H1 (cell line): ENCODE data around the gene CCDC154. TPM values are rescaled to one million over a fixed set of nuclear protein-coding genes. Genes with fewer than 3 reads are reported as not detected.
"Not testable (repeated sequence)": the region's sequence is repeated elsewhere in the genome, so short reads cannot be mapped to it uniquely, and the experiment has no call there.

Source experiments
- CTCF ChIA-PET: fragments of 300-600 bp; sonication (Branson Sonifier 250); formaldehyde crosslinking; loops from one replicate; lab custom pipeline; 2021; ENCODE audit not compliant: partially characterized antibody; lab: Charles Lee
- POLR2A ChIA-PET: fragments of 300-600 bp; sonication (Branson Sonifier 250); formaldehyde crosslinking; loops from one replicate; lab custom pipeline; 2021; ENCODE audit warnings: inconsistent platforms; ENCODE audit not compliant: partially characterized antibody; lab: Charles Lee
- DNase-seq, 2 experiments: peaks; one replicate each; pipeline versions ENCODE4 v3.0.0 to v3.0.0-alpha.2; 2010 to 2022; ENCODE audit warnings: low spot score in 2 of 2, low read depth in 1 of 2, mixed read lengths in 1 of 2
- FAIRE-seq: peaks from 2 replicates; lab custom pipeline; 2011; peaks lifted over from hg19 to GRCh38; lab: Jason Lieb, UNC
- H2AFZ ChIP-seq: 2 replicates; pipeline ENCODE4 v1.8.1; 2012; ENCODE audit warnings: low read length, inconsistent platforms
- H2AK5ac ChIP-seq: 2 replicates; pipeline ENCODE4 v1.6.1; 2013; ENCODE audit warnings: low read depth, low read length
- H2BK120ac ChIP-seq: replicated peaks from 2 replicates; pipeline ENCODE3; 2013; ENCODE audit warnings: low read depth, low read length, inconsistent platforms
- H2BK12ac ChIP-seq: 2 replicates; pipeline ENCODE4 v1.6.1; 2013; ENCODE audit warnings: low read depth, low read length
- H2BK15ac ChIP-seq: 2 replicates; pipeline ENCODE4 v1.6.1; 2013; ENCODE audit warnings: low read length
- H2BK20ac ChIP-seq: 2 replicates; pipeline ENCODE4 v1.6.1; 2013; ENCODE audit warnings: low read length
- H2BK5ac ChIP-seq: 2 replicates; pipeline ENCODE4 v1.6.1; 2013; ENCODE audit warnings: low read depth, low read length
- H3K14ac ChIP-seq: 2 replicates; pipeline ENCODE4 v1.6.1; 2013; ENCODE audit warnings: inconsistent platforms; ENCODE audit not compliant: insufficient read length
- H3K18ac ChIP-seq: 2 replicates; pipeline ENCODE4 v1.6.1; 2013; ENCODE audit warnings: low read length; ENCODE audit errors: extremely low read depth
- H3K23ac ChIP-seq: 2 replicates; pipeline ENCODE4 v1.6.1; 2013; ENCODE audit warnings: inconsistent platforms; ENCODE audit not compliant: insufficient read length
- H3K23me2 ChIP-seq: 2 replicates; pipeline ENCODE4 v1.6.1; 2013; ENCODE audit warnings: low read depth, low read length
- H3K27ac ChIP-seq: 2 replicates; pipeline ENCODE4 v1.6.1; 2011; ENCODE audit warnings: low read depth, low read length, inconsistent platforms
- H3K27me3 ChIP-seq, 4 experiments: replicated peaks in 1 of 4; 1 replicate in 1 of 4; 2 replicates in 3 of 4; pipeline versions ENCODE4 v1.6.1 to v1.8.1; 2011 to 2013; ENCODE audit warnings: low read length in 3 of 4, mild to moderate bottlenecking in 3 of 4, inconsistent platforms in 2 of 4, mixed read lengths in 2 of 4, moderate library complexity in 1 of 4; ENCODE audit not compliant: control insufficient read depth in 3 of 4, insufficient read depth in 3 of 4; ENCODE audit errors: extremely low read depth in 1 of 4
- H3K36me3 ChIP-seq, 4 experiments: 2 replicates each; pipeline versions ENCODE4 v1.6.1 to v1.8.1; 2011 to 2013; ENCODE audit warnings: mild to moderate bottlenecking in 4 of 4, low read length in 3 of 4, moderate library complexity in 2 of 4, control low read depth in 1 of 4, inconsistent platforms in 1 of 4; ENCODE audit not compliant: insufficient read depth in 4 of 4, control insufficient read depth in 2 of 4
- H3K4ac ChIP-seq: replicated peaks from 2 replicates; pipeline ENCODE3; 2013; ENCODE audit warnings: low read length, low read depth, mixed read lengths, inconsistent platforms; ENCODE audit not compliant: insufficient read length
- H3K4me1 ChIP-seq, 4 experiments: replicated peaks in 1 of 4; 1 replicate in 1 of 4; 2 replicates in 3 of 4; pipeline versions ENCODE4 v1.6.1 to v1.8.1; 2011 to 2013; ENCODE audit warnings: low read length in 3 of 4, inconsistent platforms in 2 of 4, mixed read lengths in 1 of 4; ENCODE audit not compliant: insufficient read depth in 4 of 4, control insufficient read depth in 3 of 4
- H3K4me2 ChIP-seq, 2 experiments: 2 replicates each; pipeline versions ENCODE4 v1.6.1 to v1.8.1; 2011 to 2013; ENCODE audit warnings: low read depth in 2 of 2, low read length in 2 of 2, control low read depth in 1 of 2, inconsistent platforms in 1 of 2, mild to moderate bottlenecking in 1 of 2; ENCODE audit not compliant: insufficient read depth in 1 of 2
- H3K4me3 ChIP-seq, 4 experiments: fragments of 200-600, 300-600 bp in 1 of 4; sonication (generic), shearing (Covaris generic), sonication (Bioruptor Twin) in 1 of 4; 2 replicates each; pipeline versions ENCODE4 v1.5.1 to v1.8.1; 2011 to 2016; ENCODE audit warnings: low read length in 4 of 4, low read depth in 3 of 4, control low read depth in 2 of 4, inconsistent platforms in 2 of 4, mild to moderate bottlenecking in 2 of 4, mixed read lengths in 1 of 4, moderate library complexity in 1 of 4; ENCODE audit not compliant: insufficient read depth in 2 of 4; ENCODE audit errors: extremely low read depth in 1 of 4
- H3K56ac ChIP-seq: replicated peaks from 2 replicates; pipeline ENCODE3; 2013; ENCODE audit warnings: low read depth, mild to moderate bottlenecking, mixed read lengths, low read length, inconsistent platforms; ENCODE audit not compliant: insufficient read length
- H3K79me1 ChIP-seq: 2 replicates; pipeline ENCODE4 v1.6.1; 2013; ENCODE audit warnings: low read depth, low read length, control low read depth
- H3K79me2 ChIP-seq, 2 experiments: 2 replicates each; pipeline versions ENCODE4 v1.6.1 to v1.8.1; 2012 to 2013; ENCODE audit warnings: low read length in 2 of 2, mild to moderate bottlenecking in 2 of 2, inconsistent platforms in 1 of 2; ENCODE audit not compliant: insufficient read depth in 2 of 2, control insufficient read depth in 1 of 2
- H3K9ac ChIP-seq, 4 experiments: replicated peaks in 1 of 4; 1 replicate in 1 of 4; 2 replicates in 3 of 4; pipeline versions ENCODE4 v1.6.1 to v1.8.1; 2011 to 2013; ENCODE audit warnings: low read depth in 3 of 4, low read length in 3 of 4, control low read depth in 2 of 4, mild to moderate bottlenecking in 2 of 4, moderate library complexity in 2 of 4, inconsistent platforms in 1 of 4; ENCODE audit errors: extremely low read depth in 1 of 4
- H3K9me3 ChIP-seq, 2 experiments: 2 replicates each; pipeline versions ENCODE4 v1.6.1 to v1.8.1; 2012 to 2013; ENCODE audit warnings: mild to moderate bottlenecking in 2 of 2, moderate library complexity in 2 of 2, control low read depth in 1 of 2, inconsistent platforms in 1 of 2, low read depth in 1 of 2, low read length in 1 of 2, mixed read lengths in 1 of 2; ENCODE audit not compliant: insufficient read depth in 2 of 2
- H4K20me1 ChIP-seq, 2 experiments: replicated peaks in 1 of 2; 2 replicates each; pipeline versions ENCODE3 to v1.8.1; 2011 to 2013; ENCODE audit warnings: inconsistent platforms in 2 of 2, low read length in 2 of 2, mild to moderate bottlenecking in 1 of 2; ENCODE audit not compliant: insufficient read depth in 2 of 2, control insufficient read depth in 1 of 2
- H4K5ac ChIP-seq: 2 replicates; pipeline ENCODE4 v1.6.1; 2013; ENCODE audit warnings: low read length, low read depth, mixed read lengths, inconsistent platforms; ENCODE audit not compliant: insufficient read length
- H4K8ac ChIP-seq: 2 replicates; pipeline ENCODE4 v1.8.0; 2013; ENCODE audit warnings: mild to moderate bottlenecking, moderate library complexity, low read length, inconsistent platforms; ENCODE audit not compliant: insufficient read depth; ENCODE audit errors: extremely low read depth
- H4K91ac ChIP-seq: replicated peaks from 2 replicates; pipeline ENCODE3; 2013; ENCODE audit warnings: low read length, mixed read lengths, inconsistent platforms; ENCODE audit not compliant: insufficient read length
- CBX5 ChIP-seq: fragments of 300-800, 300-1000 bp; sonication (generic); IDR thresholded peaks from 2 replicates; pipeline ENCODE4 v1.7.1; 2016; ENCODE audit warnings: antibody characterized with exemption, low read length, low read depth
- CHD2 ChIP-seq: IDR thresholded peaks from 2 replicates; pipeline ENCODE4 v1.6.1; 2012; ENCODE audit warnings: low read length, improper control_type of control experiment
- HDAC6 ChIP-seq: IDR thresholded peaks from one replicate; pipeline ENCODE4 v1.7.1; 2012; ENCODE audit warnings: low read depth, mild to moderate bottlenecking, inconsistent platforms, low read length, moderate library complexity
- KDM5A ChIP-seq: fragments of 200-600 bp; IDR thresholded peaks from 2 replicates; pipeline ENCODE4 v1.7.1; 2012; ENCODE audit warnings: mild to moderate bottlenecking, low read length, inconsistent platforms, mixed read lengths
- MAFK ChIP-seq: IDR thresholded peaks from 2 replicates; pipeline ENCODE4 v1.6.1; 2012; ENCODE audit warnings: low read depth, mild to moderate bottlenecking, improper control_type of control experiment, low read length
- NANOG ChIP-seq: IDR thresholded peaks from 2 replicates; pipeline ENCODE4 v1.6.1; 2011; ENCODE audit warnings: low read length, low read depth, mild to moderate bottlenecking, inconsistent platforms; ENCODE audit not compliant: insufficient read depth, poor library complexity, severe bottlenecking
- TAF1 ChIP-seq: IDR thresholded peaks from 2 replicates; pipeline ENCODE4 v1.6.1; 2011; ENCODE audit warnings: mild to moderate bottlenecking, low read depth, low read length
- USF2 ChIP-seq: IDR thresholded peaks from 2 replicates; pipeline ENCODE4 v1.6.1; 2011; ENCODE audit warnings: low read length, improper control_type of control experiment
- WGBS, 2 experiments: shearing (Covaris generic) in 1 of 2; methylation state at CpG; one replicate each; pipeline versions ENCODE4 v1.1.6 to v1.1.7; 2013 to 2015; ENCODE audit warnings: low lambda C conversion rate in 2 of 2, mixed read lengths in 2 of 2, inconsistent platforms in 1 of 2, low coverage in 1 of 2, missing lambda C conversion rate in 1 of 2; ENCODE audit not compliant: insufficient replicate concordance in 2 of 2, insufficient coverage in 1 of 2, insufficient read length in 1 of 2; ENCODE audit errors: extremely low coverage in 1 of 2, missing lambda C conversion rate in 1 of 2; 5-methylcytosine and 5-hydroxymethylcytosine counted together
- polyA plus RNA-seq, 7 experiments: library from polyadenylated mRNA; depleted of rRNA in 3 of 7; stranded (reverse) in 5 of 7; unstranded in 2 of 7; fragments of >200 nt in 5 of 7; fragments of 200-250 nt in 2 of 7; gene quantifications; 1 replicate in 5 of 7; 2 replicates in 1 of 7; 4 replicates in 1 of 7; pipeline versions ENCODE4 v1.2.1 to v1.2.3, GENCODE V29; 2011 to 2013; ENCODE audit warnings: missing spikeins in 2 of 7, mixed read lengths in 2 of 7
- total RNA-seq: library from RNA; stranded (reverse); fragmentation: NEBNext Ultra II Directional; extraction: Animal tissue kit (Norgen Biotek cat#: 25700); gene quantifications from 2 replicates; pipeline ENCODE4 v1.2.1, GENCODE V29; 2021

CCDC154 gene
- total and polyA plus RNA-seq, 2 of the 8 experiments (the other 6 are each of a cell fraction or from before 2014, with no cell fraction given) = 0.15 to 0.88 TPM

- TF ChIP-seq TAF1 = no peak
- no peak for TF ChIP-seq HDAC6
- no peak for TF ChIP-seq USF2
- no peak for TF ChIP-seq NANOG
- TF ChIP-seq CHD2 = no peak
- no peak for TF ChIP-seq MAFK
- no peak for TF ChIP-seq CBX5
- no peak for TF ChIP-seq KDM5A
These were observed 25.4 kb upstream of the CCDC154 start (continued) for GRCh38 chr16:1469693-1470201.

- not testable (repeated sequence) for H3K14ac ChIP-seq, H3K4me3 ChIP-seq, H2AK5ac ChIP-seq, H3K27me3 ChIP-seq, H2BK12ac ChIP-seq, H2BK5ac ChIP-seq, H3K18ac ChIP-seq, H2BK15ac ChIP-seq, H3K4ac ChIP-seq, H2BK20ac ChIP-seq, H2BK120ac ChIP-seq, H3K36me3 ChIP-seq, H3K27ac ChIP-seq, H3K4me2 ChIP-seq, H2AFZ ChIP-seq, DNase-seq, H4K91ac ChIP-seq, H4K8ac ChIP-seq, H3K9ac ChIP-seq, H3K4me1 ChIP-seq, H3K23ac ChIP-seq, H3K56ac ChIP-seq, H3K23me2 ChIP-seq, H4K5ac ChIP-seq, FAIRE-seq, H3K9me3 ChIP-seq
- H3K79me1 ChIP-seq = peaks cover 35% of the 10 kb centered on the region
- 83% methylated on average over 5 of the region's 5 CpGs; no CpG with 5 or more reads in 1 of the 2 experiments for WGBS, 2 experiments
- ChIA-PET CTCF (interaction anchor here (0.6 kb wide), 1 partner anchor 150 kb away, joined by 3 read pairs; no protein-coding TSS in a partner anchor), POLR2A (interaction anchor here (0.7 to 1.6 kb wide), 2 partner anchors 9 to 45 kb away, joined by 3 to 6 read pairs; no protein-coding TSS in a partner anchor)
- peaks cover 10 to 14% of the 10 kb centered on the region in 2 experiments for H4K20me1 ChIP-seq
- H3K79me2 ChIP-seq = peaks cover 3 to 76% of the 10 kb centered on the region in 2 experiments
These were observed 24.8 kb upstream of the CCDC154 start for GRCh38 chr16:1469141-1469540.
